Epithelial cell of proximal tubule (primary cell): Measurements from ENCODE around the gene NIPBL. TPM values are rescaled to one million over a fixed set of nuclear protein-coding genes. Genes with fewer than 3 reads are reported as not detected.

ENCODE experiments used
- DNase-seq: peaks from one replicate; pipeline ENCODE4 v3.0.0-alpha.2; 2011; ENCODE audit warnings: low read depth
- H3K4me3 ChIP-seq: 2 replicates; pipeline ENCODE4 v1.5.1; 2011; ENCODE audit warnings: low read depth, mild to moderate bottlenecking, low read length
- CTCF ChIP-seq: conservative IDR thresholded peaks from 2 replicates; pipeline ENCODE4 v1.5.1; 2012; ENCODE audit warnings: low read depth, mild to moderate bottlenecking, low read length
- total RNA-seq: library from RNA; depleted of rRNA; stranded (reverse); fragments of >200 nt; gene quantifications from 2 replicates; pipeline ENCODE4 v1.2.3, GENCODE V29; 2015

NIPBL gene
- total RNA-seq, 1 donor from 2014 or later, result 6.9 TPM

- no peak for DNase-seq
- no peak overlapping the region for H3K4me3 ChIP-seq
- no peak for TF ChIP-seq CTCF
Measured at GRCh38 chr5:37034955-37035354, 158.4 kb downstream of the NIPBL start.

- no peak for DNase-seq
- no peak overlapping the region for H3K4me3 ChIP-seq
- no peak for TF ChIP-seq CTCF
Measured at GRCh38 chr5:37037840-37038239, 161.3 kb downstream of the NIPBL start.

- DNase-seq, result no peak
- no peak for TF ChIP-seq CTCF
Measured at GRCh38 chr5:37039824-37040223, 163.3 kb downstream of the NIPBL start.

GRCh38 chr5:37043693-37044092 is 167.1 kb downstream of the NIPBL start:
- TF ChIP-seq CTCF, result no peak
- no peak overlapping the region for H3K4me3 ChIP-seq
- no peak for DNase-seq

More at GRCh38 chr5:37039824-37040223, 163.3 kb downstream of the NIPBL start:
- H3K4me3 ChIP-seq, result no peak overlapping the region

GRCh38 chr5:37044120-37044519 is 167.6 kb downstream of the NIPBL start:
- no peak overlapping the region for H3K4me3 ChIP-seq
- DNase-seq, result no peak
- TF ChIP-seq CTCF, result no peak

- no peak overlapping the region for H3K4me3 ChIP-seq
- no peak for DNase-seq
- TF ChIP-seq CTCF, result no peak
Measured at GRCh38 chr5:37045703-37046102, 169.1 kb downstream of the NIPBL start.

- no peak for TF ChIP-seq CTCF
- no peak overlapping the region for H3K4me3 ChIP-seq
- no peak for DNase-seq
Measured at GRCh38 chr5:37047947-37048346, 171.4 kb downstream of the NIPBL start.
